HG03354 (cell line): ENCODE measurements around the gene POT1.

Source experiments
- ATAC-seq: cut with Tn5 transposase; IDR thresholded peaks from one replicate; pipeline ENCODE4 v1.9.1; 2021; ENCODE audit warnings: mild to moderate bottlenecking; ENCODE audit not compliant: unreplicated experiment, poor library complexity, severe bottlenecking

Gene POT1

DNA sequence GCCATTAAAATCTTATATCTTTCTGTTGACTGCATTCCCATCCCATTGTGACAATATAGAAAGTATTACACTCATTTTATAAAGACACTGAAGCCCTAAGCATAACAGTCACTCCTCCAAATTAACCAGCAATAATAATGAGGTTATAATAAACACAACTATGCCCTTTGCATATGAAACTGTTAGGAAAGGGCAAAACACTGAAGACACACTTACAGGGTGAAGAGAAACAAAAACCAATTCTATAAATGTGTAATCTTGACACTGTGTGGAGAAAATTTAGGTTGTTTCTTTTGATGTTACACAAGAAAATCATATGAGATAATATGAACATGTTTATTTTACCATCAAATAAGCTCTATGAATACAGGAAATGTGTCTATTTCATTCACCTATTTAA, 150.0 kb downstream of the POT1 start:
- no peak for ATAC-seq

DNA sequence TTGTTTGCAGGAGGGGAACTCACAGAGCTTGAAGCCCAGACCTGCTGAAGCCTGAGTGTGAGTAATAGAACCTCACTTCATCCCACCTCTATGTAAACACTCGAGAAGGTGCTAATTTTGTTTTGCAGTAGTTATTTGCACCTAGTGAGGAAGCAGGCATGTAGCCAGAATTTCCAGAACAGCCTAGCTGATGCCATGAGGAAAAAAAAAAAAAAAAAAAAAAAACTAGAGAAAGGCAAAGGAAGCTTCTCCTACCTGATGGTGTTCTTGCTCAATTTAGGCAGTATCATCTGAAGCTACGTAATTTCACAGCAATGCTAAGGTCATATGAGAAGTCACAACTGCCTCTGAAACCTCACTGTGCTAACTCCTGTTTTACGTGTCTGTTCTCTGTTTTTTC, 150.4 kb downstream of the POT1 start:
- ATAC-seq: no peak

DNA sequence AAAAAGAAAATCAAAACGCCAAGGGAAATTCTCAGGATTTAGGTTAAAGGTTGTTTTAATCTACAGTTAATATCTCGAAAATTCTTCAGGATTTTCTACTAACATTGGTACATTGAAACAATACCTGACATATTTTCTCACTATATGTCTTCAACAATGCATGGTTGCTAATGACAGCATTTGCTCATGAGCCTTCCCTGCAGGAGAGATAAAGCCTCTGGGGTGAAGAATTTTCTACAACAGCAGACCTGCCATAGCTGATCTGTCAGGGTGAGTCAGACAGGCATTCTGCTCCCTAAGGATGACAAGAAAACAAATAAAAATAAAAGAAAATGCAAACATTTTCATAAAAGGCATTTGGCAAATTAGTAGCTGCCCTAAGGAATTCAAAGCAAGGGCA, 152.4 kb downstream of the POT1 start:
- ATAC-seq: no peak

DNA sequence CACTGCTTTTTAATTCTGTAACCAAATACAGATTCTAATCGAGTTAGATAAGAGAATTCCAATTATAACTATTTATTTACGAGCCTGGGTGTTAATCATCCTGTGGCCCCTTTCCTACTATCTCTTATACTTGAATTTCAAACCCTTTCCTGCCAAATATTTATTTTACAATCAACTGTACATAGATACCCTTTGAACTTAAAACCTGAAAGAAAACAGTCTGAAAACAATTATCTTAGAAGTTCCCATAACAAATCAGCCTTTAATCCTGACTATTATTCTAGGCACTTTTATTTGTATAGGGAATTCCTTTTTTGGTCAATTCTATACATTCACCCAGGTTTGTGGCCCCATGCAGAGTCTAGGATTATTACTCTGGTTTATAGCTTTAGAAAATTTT, 153.5 kb downstream of the POT1 start:
- ATAC-seq: no peak

DNA sequence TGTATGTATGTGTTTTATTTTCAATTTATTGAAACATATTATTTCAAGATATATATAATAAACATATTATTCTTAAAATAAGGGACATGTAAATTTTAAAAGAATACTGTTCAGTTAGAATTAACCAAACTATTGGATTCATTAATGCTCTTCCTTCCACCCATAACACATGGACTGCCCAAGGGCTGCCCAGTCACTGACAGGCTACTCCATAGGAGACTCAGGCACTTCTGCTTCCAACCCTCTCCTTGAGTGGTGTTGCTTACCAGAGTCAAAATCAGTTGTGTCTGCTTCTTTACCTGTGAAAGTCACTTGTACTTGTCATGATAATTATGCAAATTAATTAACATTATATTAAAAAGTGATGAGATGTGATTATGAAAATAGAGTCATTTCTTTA, 154.2 kb downstream of the POT1 start:
- no peak for ATAC-seq

DNA sequence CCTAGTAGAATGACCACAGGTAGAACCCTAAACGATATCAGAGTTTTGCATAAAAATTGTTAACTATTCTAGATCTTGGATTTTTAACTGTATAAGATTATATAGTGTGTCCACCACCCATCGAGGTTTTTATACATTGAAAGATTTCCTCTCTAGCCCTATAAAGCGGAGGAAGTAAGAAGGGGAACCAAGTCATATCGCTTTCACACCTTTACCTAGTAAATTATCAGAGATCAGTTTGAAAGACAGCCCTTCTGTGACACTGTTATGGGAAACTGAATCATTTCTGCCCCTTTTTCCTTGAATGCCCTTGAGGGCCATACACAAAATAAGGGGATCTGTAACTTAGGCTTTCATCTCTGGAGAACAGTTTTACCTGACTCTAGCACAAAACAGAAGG, 155.7 kb downstream of the POT1 start:
- ATAC-seq: no peak

DNA sequence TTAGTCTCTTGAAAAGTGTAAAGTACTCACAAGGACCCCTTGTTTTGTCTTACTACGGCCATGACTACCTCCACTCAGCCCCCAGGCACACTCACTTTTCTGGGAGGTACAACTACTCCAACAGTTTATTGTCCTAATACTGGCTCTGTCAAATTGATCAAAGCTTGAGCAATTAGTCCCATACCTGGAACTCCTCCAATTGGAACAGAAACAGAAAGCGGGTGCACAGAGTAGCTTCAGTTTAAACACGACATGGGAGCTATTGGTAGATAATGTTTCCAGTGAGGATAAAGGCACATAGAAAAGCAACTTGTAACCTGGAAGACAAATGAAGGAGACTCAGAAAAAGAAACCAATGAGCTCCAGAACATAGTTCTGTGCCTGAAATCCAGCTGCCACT, 156.3 kb downstream of the POT1 start:
- no peak for ATAC-seq
